HCT116 (cell line): ENCODE data around the gene SLC19A1. TPM values are rescaled to one million over a fixed set of nuclear protein-coding genes. Genes with fewer than 3 reads are reported as not detected.

Experiments
- ATAC-seq: fragments of 200-7000 bp; cut with Tn5 transposase; 2 replicates; pipeline ENCODE4 v1.9.1; 2020; ENCODE audit warnings: mild to moderate bottlenecking, moderate library complexity
- BruUV-seq: library from RNA; stranded (reverse); fragments of 400-500 nt; replicated peaks from 2 replicates; lab custom pipeline; 2021; lab: Mats Ljungman, UMichigan
- CTCF ChIA-PET: fragments of 300-600 bp; sonication (Branson Sonifier 250); formaldehyde crosslinking; loops from one replicate; lab custom pipeline; 2021; ENCODE audit warnings: antibody characterized with exemption; lab: Charles Lee
- POLR2A ChIA-PET: fragments of 300-600, 350-600 bp; sonication (Branson Sonifier 250); formaldehyde crosslinking; loops from one replicate; lab custom pipeline; 2021; ENCODE audit warnings: antibody characterized with exemption; lab: Charles Lee
- RAD21 ChIA-PET, 2 experiments: fragments of 300-600 bp; sonication (Branson Sonifier 250); formaldehyde crosslinking; loops; one replicate each; lab custom pipeline; 2023; ENCODE audit warnings: low total read pairs in 2 of 2; ENCODE audit not compliant: uncharacterized antibody in 2 of 2, unreplicated experiment in 2 of 2, low non-redundant PET in 1 of 2; lab: Charles Lee
- DNase-seq: peaks from one replicate; pipeline ENCODE4 v3.0.0-alpha.2; 2010; ENCODE audit warnings: low read depth, low spot score
- H2AFZ ChIP-seq: fragments of 200-600 bp; shearing (Covaris generic), sonication (generic); 2 replicates; pipeline ENCODE4 v1.6.1; 2017; ENCODE audit warnings: low read depth, mixed run types, mixed read lengths, antibody characterized with exemption, low read length; ENCODE audit not compliant: poor library complexity, severe bottlenecking
- H3K27ac ChIP-seq: 2 replicates; pipeline ENCODE4 v1.5.1; 2012; ENCODE audit warnings: low read depth, low read length
- H3K27me3 ChIP-seq: fragments of 200-600 bp; sonication (generic); 2 replicates; pipeline ENCODE4 v1.6.1; 2016; ENCODE audit warnings: mixed run types, low read length, mixed read lengths; ENCODE audit not compliant: insufficient read depth
- H3K36me3 ChIP-seq, 2 experiments: fragments of 200-500 bp in 1 of 2; fragments of 200-600 bp in 1 of 2; sonication (Bioruptor generic) in 1 of 2; sonication (generic) in 1 of 2; 2 replicates each; pipeline versions ENCODE4 v1.5.1 to v1.6.1; 2014 to 2016; ENCODE audit warnings: low read length in 2 of 2, inconsistent platforms in 1 of 2, mixed read lengths in 1 of 2, mixed run types in 1 of 2; ENCODE audit not compliant: insufficient read depth in 2 of 2, control insufficient read depth in 1 of 2
- H3K4me1 ChIP-seq, 2 experiments: fragments of 200-600 bp in 1 of 2; sonication (generic) in 1 of 2; 2 replicates each; pipeline versions ENCODE4 v1.5.1 to v1.6.1; 2012 to 2017; ENCODE audit warnings: low read length in 2 of 2, inconsistent platforms in 1 of 2, mild to moderate bottlenecking in 1 of 2, mixed read lengths in 1 of 2, mixed run types in 1 of 2, moderate library complexity in 1 of 2; ENCODE audit not compliant: insufficient read depth in 2 of 2, control insufficient read depth in 1 of 2
- H3K4me2 ChIP-seq: fragments of 200-600 bp; sonication (generic); 2 replicates; pipeline ENCODE4 v1.6.1; 2017; ENCODE audit warnings: mixed run types, low read length, mixed read lengths
- H3K4me3 ChIP-seq, 2 experiments: fragments of 200-600 bp in 1 of 2; sonication (generic) in 1 of 2; replicated peaks in 1 of 2; 2 replicates each; pipeline ENCODE4 v1.5.1; 2011 to 2016; ENCODE audit warnings: low read length in 2 of 2, control low read depth in 1 of 2, low read depth in 1 of 2, mild to moderate bottlenecking in 1 of 2, mixed read lengths in 1 of 2, mixed run types in 1 of 2
- H3K79me2 ChIP-seq: fragments of 200-600 bp; sonication (generic); 2 replicates; pipeline ENCODE4 v1.6.1; 2017; ENCODE audit warnings: mild to moderate bottlenecking, mixed run types, low read length, moderate library complexity, mixed read lengths; ENCODE audit not compliant: insufficient read depth
- H3K9ac ChIP-seq: fragments of 200-600 bp; sonication (generic); 2 replicates; pipeline ENCODE4 v1.6.1; 2016; ENCODE audit warnings: low read length, mixed read lengths
- H3K9me2 ChIP-seq: fragments of 200-600 bp; sonication (generic), shearing (Covaris generic); 2 replicates; pipeline ENCODE4 v1.6.1; 2017; ENCODE audit warnings: mixed run types, mild to moderate bottlenecking, moderate library complexity; ENCODE audit not compliant: insufficient read depth
- H3K9me3 ChIP-seq, 2 experiments: fragments of 200-500 bp in 1 of 2; fragments of 200-600 bp in 1 of 2; sonication (Bioruptor generic) in 1 of 2; sonication (generic) in 1 of 2; 2 replicates each; pipeline ENCODE4 v1.6.1; 2014 to 2017; ENCODE audit warnings: low read length in 2 of 2, mixed read lengths in 2 of 2, inconsistent platforms in 1 of 2, low read depth in 1 of 2, mild to moderate bottlenecking in 1 of 2, mixed run types in 1 of 2, moderate library complexity in 1 of 2; ENCODE audit not compliant: control insufficient read depth in 1 of 2, insufficient read depth in 1 of 2
- H4K20me1 ChIP-seq: fragments of 200-600 bp; sonication (generic), shearing (Covaris generic); 2 replicates; pipeline ENCODE4 v1.6.1; 2017; ENCODE audit warnings: mixed run types, mild to moderate bottlenecking, moderate library complexity; ENCODE audit not compliant: insufficient read depth
- CBX3 ChIP-seq: IDR thresholded peaks from 2 replicates; pipeline ENCODE4 v1.6.1; 2012; ENCODE audit warnings: low read depth
- EGR1 ChIP-seq: IDR thresholded peaks from 2 replicates; pipeline ENCODE4 v1.6.1; 2012; ENCODE audit warnings: low read depth
- ELF1 ChIP-seq: IDR thresholded peaks from 2 replicates; pipeline ENCODE4 v1.6.1; 2012; ENCODE audit warnings: low read depth, borderline replicate concordance
- EZH2phosphoT487 ChIP-seq: fragments of 200-600 bp; IDR thresholded peaks from 2 replicates; pipeline ENCODE4 v1.6.1; 2018; ENCODE audit warnings: antibody characterized with exemption, borderline replicate concordance
- RAD21 ChIP-seq: IDR thresholded peaks from 2 replicates; pipeline ENCODE4 v1.6.1; 2012; ENCODE audit warnings: low read depth, mild to moderate bottlenecking
- SP1 ChIP-seq: IDR thresholded peaks from 2 replicates; pipeline ENCODE4 v1.6.1; 2012; ENCODE audit warnings: low read depth
- intact Hi-C: fragments of 100-400 bp; cut with micrococcal nuclease; formaldehyde crosslinking; loops from 2 replicates; pipeline ENCODE4 v1.10.0; 2022
- total RNA-seq: library from RNA; stranded (reverse); gene quantifications from one replicate; pipeline ENCODE4 v1.2.1, GENCODE V29; 2021; ENCODE audit not compliant: unreplicated experiment
- TF ChIP-seq, protein P1 (sequence below): IDR thresholded peaks from 2 replicates; pipeline ENCODE4 v1.6.1; 2011; ENCODE audit warnings: mild to moderate bottlenecking, low read length, moderate library complexity; ENCODE audit not compliant: insufficient replicate concordance; ENCODE audit errors: extremely low read depth
- TF ChIP-seq, protein P2 (sequence below): IDR thresholded peaks from 2 replicates; pipeline ENCODE4 v1.6.1; 2012

SLC19A1 gene
- total RNA-seq, 1 experiment from 2014 or later, result 50.2 TPM

DNA sequence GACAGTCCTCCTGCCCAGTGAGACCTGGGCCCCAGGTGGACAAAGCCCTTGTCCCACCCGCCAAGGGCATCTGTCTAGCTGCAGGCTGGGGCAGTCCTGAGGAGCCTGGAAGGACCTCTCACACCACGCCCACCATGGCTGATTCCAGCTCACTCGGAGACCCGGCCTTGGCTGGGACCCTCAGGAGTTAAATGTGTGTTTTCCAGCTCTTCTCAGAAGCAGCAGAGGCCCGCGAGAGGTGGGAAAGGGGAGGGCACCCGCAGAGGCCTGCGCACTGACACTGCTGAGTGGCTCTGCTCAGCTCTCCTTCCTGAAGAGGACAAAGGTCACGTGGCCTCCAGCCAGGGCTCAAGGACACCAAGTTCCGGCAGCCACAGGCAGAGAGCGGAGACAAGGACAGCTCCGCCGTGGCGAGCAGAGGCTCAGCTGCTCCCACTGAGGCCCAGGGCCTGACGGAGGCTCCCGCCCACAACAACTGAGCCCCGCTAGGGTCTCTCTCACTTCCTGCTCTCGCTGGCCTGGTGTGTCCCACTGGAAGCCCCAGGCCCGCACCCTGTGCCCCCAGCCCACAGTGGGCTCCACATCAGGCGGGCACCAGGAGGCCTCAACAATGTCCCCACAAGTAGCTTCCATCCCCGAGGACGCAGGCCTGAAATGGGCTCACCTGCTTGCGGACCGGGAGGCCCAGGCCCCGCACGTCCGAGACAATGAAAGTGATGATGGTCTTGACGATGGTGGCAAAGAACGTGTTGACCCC, 16.9 kb downstream of the SLC19A1 start:
- Histone ChIP-seq H3K9me2 (no peaks in the 10 kb centered on the region), H3K27ac (no peak overlapping the region), H3K36me3 (peaks cover 28 to 73% of the 10 kb centered on the region in 2 experiments), H3K9ac (no peak overlapping the region), H4K20me1 (no peaks in the 10 kb centered on the region; the same call in 1 of the 2 replicates), H3K4me2 (no peak overlapping the region), H3K79me2 (peaks cover 49% of the 10 kb centered on the region), H2AFZ (no peak overlapping the region), H3K9me3 (peaks cover 7 to 14% of the 10 kb centered on the region in 2 experiments; a peak in 2 of 4 replicates), H3K4me1 (no peaks in the 10 kb centered on the region; a peak in 1 of 4 replicates), H3K27me3 (no peaks in the 10 kb centered on the region), H3K4me3 (no peak overlapping the region)
- ATAC-seq (no peak), DNase-seq (no peak)
- no TSS peak for BruUV-seq
- CTCF ChIA-PET, result no interaction called here
- intact Hi-C loops, result no loop called here
- TF ChIP-seq RAD21, result no peak
- TF ChIP-seq EGR1, result no peak
- TF ChIP-seq, protein P1, sequence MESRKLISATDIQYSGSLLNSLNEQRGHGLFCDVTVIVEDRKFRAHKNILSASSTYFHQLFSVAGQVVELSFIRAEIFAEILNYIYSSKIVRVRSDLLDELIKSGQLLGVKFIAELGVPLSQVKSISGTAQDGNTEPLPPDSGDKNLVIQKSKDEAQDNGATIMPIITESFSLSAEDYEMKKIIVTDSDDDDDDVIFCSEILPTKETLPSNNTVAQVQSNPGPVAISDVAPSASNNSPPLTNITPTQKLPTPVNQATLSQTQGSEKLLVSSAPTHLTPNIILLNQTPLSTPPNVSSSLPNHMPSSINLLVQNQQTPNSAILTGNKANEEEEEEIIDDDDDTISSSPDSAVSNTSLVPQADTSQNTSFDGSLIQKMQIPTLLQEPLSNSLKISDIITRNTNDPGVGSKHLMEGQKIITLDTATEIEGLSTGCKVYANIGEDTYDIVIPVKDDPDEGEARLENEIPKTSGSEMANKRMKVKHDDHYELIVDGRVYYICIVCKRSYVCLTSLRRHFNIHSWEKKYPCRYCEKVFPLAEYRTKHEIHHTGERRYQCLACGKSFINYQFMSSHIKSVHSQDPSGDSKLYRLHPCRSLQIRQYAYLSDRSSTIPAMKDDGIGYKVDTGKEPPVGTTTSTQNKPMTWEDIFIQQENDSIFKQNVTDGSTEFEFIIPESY, result no peak
- no peak for TF ChIP-seq ELF1
- RAD21 ChIA-PET, result no interaction called here
- POLR2A ChIA-PET, result no interaction called here

DNA sequence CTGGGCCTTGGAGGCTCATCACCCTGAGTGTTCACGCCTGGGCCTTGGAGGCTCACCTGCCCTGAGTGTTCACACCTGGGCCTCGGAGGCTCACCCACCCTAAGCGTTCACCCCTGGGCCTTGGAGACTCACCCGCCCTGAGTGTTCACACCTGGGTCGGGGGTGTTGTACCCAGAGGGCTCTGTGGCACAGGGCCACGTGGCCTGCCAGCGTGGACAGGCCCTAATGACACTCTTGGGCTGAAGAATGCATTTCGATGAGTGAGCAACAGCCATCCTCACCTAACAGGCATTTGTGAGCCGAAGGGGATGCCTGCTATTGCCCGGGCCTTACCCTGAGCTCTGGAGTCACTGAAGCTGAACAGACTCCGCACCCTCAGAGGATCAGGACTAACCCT, 17.5 kb downstream of the SLC19A1 start:
- intact Hi-C loops, result no loop called here
- peaks cover 51% of the 10 kb centered on the region for H3K79me2 ChIP-seq
- no peak for TF ChIP-seq CBX3
- no peak for TF ChIP-seq EZH2phosphoT487
- TF ChIP-seq SP1, result no peak
- TF ChIP-seq, protein P2, sequence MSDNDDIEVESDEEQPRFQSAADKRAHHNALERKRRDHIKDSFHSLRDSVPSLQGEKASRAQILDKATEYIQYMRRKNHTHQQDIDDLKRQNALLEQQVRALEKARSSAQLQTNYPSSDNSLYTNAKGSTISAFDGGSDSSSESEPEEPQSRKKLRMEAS, result no peak
- no peaks in the 10 kb centered on the region for H3K9me2 ChIP-seq
- ChIA-PET CTCF (no interaction called here), POLR2A (no interaction called here), RAD21 (no interaction called here)
- BruUV-seq, result no TSS peak
- no peak overlapping the region for H3K4me3 ChIP-seq
- no peaks in the 10 kb centered on the region; the same call in 1 of the 2 replicates for H4K20me1 ChIP-seq
- H3K9ac ChIP-seq, result no peak overlapping the region
- no peak for DNase-seq
- H3K4me1 ChIP-seq, result no peaks in the 10 kb centered on the region; a peak in 1 of 4 replicates
- no peak for ATAC-seq
- no peak overlapping the region for H2AFZ ChIP-seq
- H3K9me3 ChIP-seq, result peaks cover 8 to 14% of the 10 kb centered on the region in 2 experiments; a peak in 3 of 4 replicates
- H3K27me3 ChIP-seq, result no peaks in the 10 kb centered on the region
- peaks cover 23 to 73% of the 10 kb centered on the region in 2 experiments for H3K36me3 ChIP-seq
- no peak overlapping the region for H3K27ac ChIP-seq
- H3K4me2 ChIP-seq, result no peak overlapping the region
